H1 (cell line): ENCODE results near the gene EHBP1. TPM values are rescaled to one million over a fixed set of nuclear protein-coding genes. Genes with fewer than 3 reads are reported as not detected.

Experiments
- CTCF ChIA-PET: fragments of 300-600 bp; sonication (Branson Sonifier 250); formaldehyde crosslinking; loops from one replicate; lab custom pipeline; 2021; ENCODE audit not compliant: partially characterized antibody; lab: Charles Lee
- POLR2A ChIA-PET: fragments of 300-600 bp; sonication (Branson Sonifier 250); formaldehyde crosslinking; loops from one replicate; lab custom pipeline; 2021; ENCODE audit warnings: inconsistent platforms; ENCODE audit not compliant: partially characterized antibody; lab: Charles Lee
- DNase-seq, 2 experiments: peaks; one replicate each; pipeline versions ENCODE4 v3.0.0 to v3.0.0-alpha.2; 2010 to 2022; ENCODE audit warnings: low spot score in 2 of 2, low read depth in 1 of 2, mixed read lengths in 1 of 2
- FAIRE-seq: peaks from 2 replicates; lab custom pipeline; 2011; peaks lifted over from hg19 to GRCh38; lab: Jason Lieb, UNC
- H2AFZ ChIP-seq: 2 replicates; pipeline ENCODE4 v1.8.1; 2012; ENCODE audit warnings: low read length, inconsistent platforms
- H2AK5ac ChIP-seq: 2 replicates; pipeline ENCODE4 v1.6.1; 2013; ENCODE audit warnings: low read depth, low read length
- H2BK120ac ChIP-seq: replicated peaks from 2 replicates; pipeline ENCODE3; 2013; ENCODE audit warnings: low read depth, low read length, inconsistent platforms
- H2BK12ac ChIP-seq: 2 replicates; pipeline ENCODE4 v1.6.1; 2013; ENCODE audit warnings: low read depth, low read length
- H2BK15ac ChIP-seq: 2 replicates; pipeline ENCODE4 v1.6.1; 2013; ENCODE audit warnings: low read length
- H2BK20ac ChIP-seq: 2 replicates; pipeline ENCODE4 v1.6.1; 2013; ENCODE audit warnings: low read length
- H2BK5ac ChIP-seq: 2 replicates; pipeline ENCODE4 v1.6.1; 2013; ENCODE audit warnings: low read depth, low read length
- H3K14ac ChIP-seq: 2 replicates; pipeline ENCODE4 v1.6.1; 2013; ENCODE audit warnings: inconsistent platforms; ENCODE audit not compliant: insufficient read length
- H3K18ac ChIP-seq: 2 replicates; pipeline ENCODE4 v1.6.1; 2013; ENCODE audit warnings: low read length; ENCODE audit errors: extremely low read depth
- H3K23ac ChIP-seq: 2 replicates; pipeline ENCODE4 v1.6.1; 2013; ENCODE audit warnings: inconsistent platforms; ENCODE audit not compliant: insufficient read length
- H3K23me2 ChIP-seq: 2 replicates; pipeline ENCODE4 v1.6.1; 2013; ENCODE audit warnings: low read depth, low read length
- H3K27ac ChIP-seq: 2 replicates; pipeline ENCODE4 v1.6.1; 2011; ENCODE audit warnings: low read depth, low read length, inconsistent platforms
- H3K27me3 ChIP-seq, 4 experiments: replicated peaks in 1 of 4; 1 replicate in 1 of 4; 2 replicates in 3 of 4; pipeline versions ENCODE4 v1.6.1 to v1.8.1; 2011 to 2013; ENCODE audit warnings: low read length in 3 of 4, mild to moderate bottlenecking in 3 of 4, inconsistent platforms in 2 of 4, mixed read lengths in 2 of 4, moderate library complexity in 1 of 4; ENCODE audit not compliant: control insufficient read depth in 3 of 4, insufficient read depth in 3 of 4; ENCODE audit errors: extremely low read depth in 1 of 4
- H3K36me3 ChIP-seq, 4 experiments: 2 replicates each; pipeline versions ENCODE4 v1.6.1 to v1.8.1; 2011 to 2013; ENCODE audit warnings: mild to moderate bottlenecking in 4 of 4, low read length in 3 of 4, moderate library complexity in 2 of 4, control low read depth in 1 of 4, inconsistent platforms in 1 of 4; ENCODE audit not compliant: insufficient read depth in 4 of 4, control insufficient read depth in 2 of 4
- H3K4ac ChIP-seq: replicated peaks from 2 replicates; pipeline ENCODE3; 2013; ENCODE audit warnings: low read length, low read depth, mixed read lengths, inconsistent platforms; ENCODE audit not compliant: insufficient read length
- H3K4me1 ChIP-seq, 4 experiments: replicated peaks in 1 of 4; 1 replicate in 1 of 4; 2 replicates in 3 of 4; pipeline versions ENCODE4 v1.6.1 to v1.8.1; 2011 to 2013; ENCODE audit warnings: low read length in 3 of 4, inconsistent platforms in 2 of 4, mixed read lengths in 1 of 4; ENCODE audit not compliant: insufficient read depth in 4 of 4, control insufficient read depth in 3 of 4
- H3K4me2 ChIP-seq, 2 experiments: 2 replicates each; pipeline versions ENCODE4 v1.6.1 to v1.8.1; 2011 to 2013; ENCODE audit warnings: low read depth in 2 of 2, low read length in 2 of 2, control low read depth in 1 of 2, inconsistent platforms in 1 of 2, mild to moderate bottlenecking in 1 of 2; ENCODE audit not compliant: insufficient read depth in 1 of 2
- H3K4me3 ChIP-seq, 4 experiments: fragments of 200-600, 300-600 bp in 1 of 4; sonication (generic), shearing (Covaris generic), sonication (Bioruptor Twin) in 1 of 4; 2 replicates each; pipeline versions ENCODE4 v1.5.1 to v1.8.1; 2011 to 2016; ENCODE audit warnings: low read length in 4 of 4, low read depth in 3 of 4, control low read depth in 2 of 4, inconsistent platforms in 2 of 4, mild to moderate bottlenecking in 2 of 4, mixed read lengths in 1 of 4, moderate library complexity in 1 of 4; ENCODE audit not compliant: insufficient read depth in 2 of 4; ENCODE audit errors: extremely low read depth in 1 of 4
- H3K56ac ChIP-seq: replicated peaks from 2 replicates; pipeline ENCODE3; 2013; ENCODE audit warnings: low read depth, mild to moderate bottlenecking, mixed read lengths, low read length, inconsistent platforms; ENCODE audit not compliant: insufficient read length
- H3K79me1 ChIP-seq: 2 replicates; pipeline ENCODE4 v1.6.1; 2013; ENCODE audit warnings: low read depth, low read length, control low read depth
- H3K79me2 ChIP-seq, 2 experiments: 2 replicates each; pipeline versions ENCODE4 v1.6.1 to v1.8.1; 2012 to 2013; ENCODE audit warnings: low read length in 2 of 2, mild to moderate bottlenecking in 2 of 2, inconsistent platforms in 1 of 2; ENCODE audit not compliant: insufficient read depth in 2 of 2, control insufficient read depth in 1 of 2
- H3K9ac ChIP-seq, 4 experiments: replicated peaks in 1 of 4; 1 replicate in 1 of 4; 2 replicates in 3 of 4; pipeline versions ENCODE4 v1.6.1 to v1.8.1; 2011 to 2013; ENCODE audit warnings: low read depth in 3 of 4, low read length in 3 of 4, control low read depth in 2 of 4, mild to moderate bottlenecking in 2 of 4, moderate library complexity in 2 of 4, inconsistent platforms in 1 of 4; ENCODE audit errors: extremely low read depth in 1 of 4
- H3K9me3 ChIP-seq, 2 experiments: 2 replicates each; pipeline versions ENCODE4 v1.6.1 to v1.8.1; 2012 to 2013; ENCODE audit warnings: mild to moderate bottlenecking in 2 of 2, moderate library complexity in 2 of 2, control low read depth in 1 of 2, inconsistent platforms in 1 of 2, low read depth in 1 of 2, low read length in 1 of 2, mixed read lengths in 1 of 2; ENCODE audit not compliant: insufficient read depth in 2 of 2
- H4K20me1 ChIP-seq, 2 experiments: replicated peaks in 1 of 2; 2 replicates each; pipeline versions ENCODE3 to v1.8.1; 2011 to 2013; ENCODE audit warnings: inconsistent platforms in 2 of 2, low read length in 2 of 2, mild to moderate bottlenecking in 1 of 2; ENCODE audit not compliant: insufficient read depth in 2 of 2, control insufficient read depth in 1 of 2
- H4K5ac ChIP-seq: 2 replicates; pipeline ENCODE4 v1.6.1; 2013; ENCODE audit warnings: low read length, low read depth, mixed read lengths, inconsistent platforms; ENCODE audit not compliant: insufficient read length
- H4K8ac ChIP-seq: 2 replicates; pipeline ENCODE4 v1.8.0; 2013; ENCODE audit warnings: mild to moderate bottlenecking, moderate library complexity, low read length, inconsistent platforms; ENCODE audit not compliant: insufficient read depth; ENCODE audit errors: extremely low read depth
- H4K91ac ChIP-seq: replicated peaks from 2 replicates; pipeline ENCODE3; 2013; ENCODE audit warnings: low read length, mixed read lengths, inconsistent platforms; ENCODE audit not compliant: insufficient read length
- PHF8 ChIP-seq: fragments of 200-600 bp; sonication (generic); conservative IDR thresholded peaks from 2 replicates; pipeline ENCODE4 v1.7.1; 2012; ENCODE audit warnings: low read depth, mild to moderate bottlenecking, inconsistent platforms, low read length, moderate library complexity
- RBBP5 ChIP-seq: IDR thresholded peaks from 2 replicates; pipeline ENCODE4 v1.7.1; 2012; ENCODE audit warnings: low read depth, mild to moderate bottlenecking, inconsistent platforms, low read length, moderate library complexity, borderline replicate concordance
- WGBS, 2 experiments: shearing (Covaris generic) in 1 of 2; methylation state at CpG; one replicate each; pipeline versions ENCODE4 v1.1.6 to v1.1.7; 2013 to 2015; ENCODE audit warnings: low lambda C conversion rate in 2 of 2, mixed read lengths in 2 of 2, inconsistent platforms in 1 of 2, low coverage in 1 of 2, missing lambda C conversion rate in 1 of 2; ENCODE audit not compliant: insufficient replicate concordance in 2 of 2, insufficient coverage in 1 of 2, insufficient read length in 1 of 2; ENCODE audit errors: extremely low coverage in 1 of 2, missing lambda C conversion rate in 1 of 2; 5-methylcytosine and 5-hydroxymethylcytosine counted together
- polyA plus RNA-seq, 7 experiments: library from polyadenylated mRNA; depleted of rRNA in 3 of 7; stranded (reverse) in 5 of 7; unstranded in 2 of 7; fragments of >200 nt in 5 of 7; fragments of 200-250 nt in 2 of 7; gene quantifications; 1 replicate in 5 of 7; 2 replicates in 1 of 7; 4 replicates in 1 of 7; pipeline versions ENCODE4 v1.2.1 to v1.2.3, GENCODE V29; 2011 to 2013; ENCODE audit warnings: missing spikeins in 2 of 7, mixed read lengths in 2 of 7
- total RNA-seq: library from RNA; stranded (reverse); fragmentation: NEBNext Ultra II Directional; extraction: Animal tissue kit (Norgen Biotek cat#: 25700); gene quantifications from 2 replicates; pipeline ENCODE4 v1.2.1, GENCODE V29; 2021

The EHBP1 gene
- total and polyA plus RNA-seq, 2 of the 8 experiments (the other 6 are each of a cell fraction or from before 2014, with no cell fraction given), result 12.0 to 64.1 TPM

- H3K79me2 ChIP-seq, result no peaks in the 10 kb centered on the region
- H2AK5ac ChIP-seq, result no peak overlapping the region
- no peak overlapping the region for H3K14ac ChIP-seq
- FAIRE-seq, result no peak
- H3K9ac ChIP-seq, result no peak overlapping the region
- no peak for DNase-seq
- no peak overlapping the region for H3K27ac ChIP-seq
- H3K23ac ChIP-seq, result no peak overlapping the region
- no peak overlapping the region for H3K18ac ChIP-seq
- no peak overlapping the region for H2BK5ac ChIP-seq
- no peak overlapping the region for H4K91ac ChIP-seq
- H4K5ac ChIP-seq, result no peak overlapping the region
- no peak overlapping the region for H3K4ac ChIP-seq
- no peaks in the 10 kb centered on the region for H3K27me3 ChIP-seq
- H3K4me1 ChIP-seq, result peaks cover 0 to 5% (median 4%) of the 10 kb centered on the region in 4 experiments; a peak in 2 of 7 replicates
- no peaks in the 10 kb centered on the region for H3K36me3 ChIP-seq
- no peaks in the 10 kb centered on the region for H4K20me1 ChIP-seq
- no peak overlapping the region for H4K8ac ChIP-seq
- no peak overlapping the region for H2BK20ac ChIP-seq
- H3K23me2 ChIP-seq, result no peaks in the 10 kb centered on the region
- WGBS, 2 experiments, result 100% methylated on average over 2 of the region's 2 CpGs; no CpG with 5 or more reads in 1 of the 2 experiments
- ChIA-PET POLR2A (no interaction called here), CTCF (no interaction called here)
- no peak overlapping the region for H3K56ac ChIP-seq
- H3K4me2 ChIP-seq, result no peak overlapping the region
- no peaks in the 10 kb centered on the region for H3K79me1 ChIP-seq
- no peak overlapping the region for H2BK120ac ChIP-seq
- no peak overlapping the region for H2BK15ac ChIP-seq
- H3K9me3 ChIP-seq, result no peaks in the 10 kb centered on the region
- H2AFZ ChIP-seq, result no peak overlapping the region
- TF ChIP-seq RBBP5 (no peak), PHF8 (no peak)
- H3K4me3 ChIP-seq, result no peak overlapping the region
- H2BK12ac ChIP-seq, result no peak overlapping the region
These were observed 46.6 kb upstream of the EHBP1 start for GRCh38 chr2:62658891-62659290.
